ENCODE measurements around the gene PGBD2.
"Not testable (repeated sequence)": the region's sequence is repeated elsewhere in the genome, so short reads cannot be mapped to it uniquely, and the experiment has no call there.

Gene PGBD2

GRCh38 chr1:248890549-248891498 is 15.2 kb upstream of the PGBD2 start:
- DNase-seq, result no peak

GRCh38 chr1:248891758-248892157 is 14.3 kb upstream of the PGBD2 start:
- DNase-seq, result no peak

GRCh38 chr1:248892590-248892989 is 13.4 kb upstream of the PGBD2 start:
- DNase-seq, result no peak

- DNase-seq, result no peak
These were observed 11.2 kb upstream of the PGBD2 start for GRCh38 chr1:248894837-248895236.

GRCh38 chr1:248897412-248898337 is 8.4 kb upstream of the PGBD2 start:
- no peak for DNase-seq

- DNase-seq, result no peak
These were observed 5.4 kb upstream of the PGBD2 start for GRCh38 chr1:248900637-248901036.

- DNase-seq, result no peak
These were observed 4.5 kb upstream of the PGBD2 start for GRCh38 chr1:248901578-248901977.

GRCh38 chr1:248904437-248905216 is 1.4 kb upstream of the PGBD2 start:
- no peak for DNase-seq

- DNase-seq, result no peak
These were observed 400 bp upstream of the PGBD2 start for GRCh38 chr1:248905662-248906008.

- DNase-seq, result no peak
These were observed 972 bp downstream of the PGBD2 start for GRCh38 chr1:248906753-248907661.

GRCh38 chr1:248910761-248911160 is 4.7 kb downstream of the PGBD2 start:
- no peak for DNase-seq

- DNase-seq, result no peak
These were observed 7.9 kb downstream of the PGBD2 start for GRCh38 chr1:248913933-248914332.

- no peak for DNase-seq
These were observed 8.9 kb downstream of the PGBD2 start for GRCh38 chr1:248914796-248915381.

- DNase-seq, result no peak
These were observed 12.1 kb downstream of the PGBD2 start for GRCh38 chr1:248918131-248918530.

- no peak for DNase-seq
These were observed 17.6 kb downstream of the PGBD2 start for GRCh38 chr1:248923352-248924338.

- peak; percentile 32 for DNase-seq
These were observed 18.9 kb downstream of the PGBD2 start for GRCh38 chr1:248924696-248925532.

GRCh38 chr1:248925859-248926258 is 19.8 kb downstream of the PGBD2 start:
- not testable (repeated sequence) for DNase-seq

GRCh38 chr1:248926401-248927182 is 20.6 kb downstream of the PGBD2 start:
- DNase-seq, result no peak
